ENCODE data around the gene OR2S2. TPM values are rescaled to one million over a fixed set of nuclear protein-coding genes. Genes with fewer than 3 reads are reported as not detected.

OR2S2 gene
- total RNA-seq, 1 experiment from 2014 or later = not detected

GRCh38 chr9:35940458-35941407 lies 17.2 kb downstream of the OR2S2 start:
- no peak for DNase-seq
- no peaks in the 10 kb centered on the region for H3K79me2 ChIP-seq (ENCODE audit: low read length)
- H3K27me3 ChIP-seq (ENCODE audit: low read length) = no peaks in the 10 kb centered on the region
- H2AFZ ChIP-seq (ENCODE audit: low read length) = no peak overlapping the region
- H3K9me2 ChIP-seq (replicated peaks; ENCODE audit: low read length) = no peaks in the 10 kb centered on the region
- intact Hi-C loops (cut with micrococcal nuclease) = no loop called here
- H3K9ac ChIP-seq (ENCODE audit: low read length) = no peak overlapping the region
- ChIA-PET POLR2A (ENCODE audit: unreplicated experiment) (no interaction called here), CTCF (no interaction called here)
- H3K36me3 ChIP-seq (ENCODE audit: low read depth, low read length) = no peaks in the 10 kb centered on the region
- no peak overlapping the region for H3K4me2 ChIP-seq (ENCODE audit: low read length)
- H3K4me1 ChIP-seq (ENCODE audit: insufficient read depth, low read length) = peaks cover 6% of the 10 kb centered on the region
- H3F3A ChIP-seq (ENCODE audit: low read length, unreplicated experiment) = no peaks in the 10 kb centered on the region
- BruUV-seq (replicated peaks) = no TSS peak
- ATAC-seq = no peak
- H3K9me3 ChIP-seq (ENCODE audit: low read length) = no peaks in the 10 kb centered on the region
- H4K20me1 ChIP-seq (ENCODE audit: low read length) = no peaks in the 10 kb centered on the region
- H3K27ac ChIP-seq (ENCODE audit: low read length) = no peak overlapping the region
- no peak overlapping the region for H3K4me3 ChIP-seq (ENCODE audit: low read length)
- TF ChIP-seq EZH2phosphoT487 (IDR thresholded peaks at IDR 0.05; ENCODE audit: borderline replicate concordance, low read length) (no peak), CTCF (conservative IDR thresholded peaks at IDR 0.05; ENCODE audit: low read depth, low read length) (no peak), EZH2 (IDR thresholded peaks at IDR 0.05; ENCODE audit: low read length, unreplicated experiment) (no peak)

GRCh38 chr9:35939679-35940250 lies 18.2 kb downstream of the OR2S2 start:
- Histone ChIP-seq H3F3A (ENCODE audit: low read length, unreplicated experiment) (no peaks in the 10 kb centered on the region), H3K9me2 (replicated peaks; ENCODE audit: low read length) (no peaks in the 10 kb centered on the region), H3K27ac (ENCODE audit: low read length) (no peak overlapping the region), H2AFZ (ENCODE audit: low read length) (no peak overlapping the region), H3K4me1 (ENCODE audit: insufficient read depth, low read length) (no peaks in the 10 kb centered on the region), H3K27me3 (ENCODE audit: low read length) (no peaks in the 10 kb centered on the region), H3K4me2 (ENCODE audit: low read length) (no peak overlapping the region), H3K4me3 (ENCODE audit: low read length) (no peak overlapping the region), H3K36me3 (ENCODE audit: low read depth, low read length) (no peaks in the 10 kb centered on the region), H4K20me1 (ENCODE audit: low read length) (no peaks in the 10 kb centered on the region), H3K9ac (ENCODE audit: low read length) (no peak overlapping the region), H3K79me2 (ENCODE audit: low read length) (no peaks in the 10 kb centered on the region), H3K9me3 (ENCODE audit: low read length) (no peaks in the 10 kb centered on the region)
- DNase-seq (no peak), ATAC-seq (no peak)
- no TSS peak for BruUV-seq (replicated peaks)
- POLR2A ChIA-PET (ENCODE audit: unreplicated experiment) = no interaction called here
- CTCF ChIA-PET = no interaction called here
- intact Hi-C loops (cut with micrococcal nuclease) = no loop called here
- TF ChIP-seq EZH2phosphoT487 (IDR thresholded peaks at IDR 0.05; ENCODE audit: borderline replicate concordance, low read length) (no peak), CTCF (conservative IDR thresholded peaks at IDR 0.05; ENCODE audit: low read depth, low read length) (no peak), EZH2 (IDR thresholded peaks at IDR 0.05; ENCODE audit: low read length, unreplicated experiment) (no peak)
